Left ventricle myocardium inferior (tissue), 1 donor: Measurements from ENCODE around the gene ANKRD44. TPM values are rescaled to one million over a fixed set of nuclear protein-coding genes. Genes with fewer than 3 reads are reported as not detected.

Source experiments
- DNase-seq: peaks from one replicate; pipeline ENCODE4 v3.0.0-alpha.2; 2020
- H3K27ac ChIP-seq: fragments of 200-600 bp; replicated peaks from 2 replicates; pipeline ENCODE4 v1.8.0; 2021
- H3K27me3 ChIP-seq: fragments of 200-600 bp; 2 replicates; pipeline ENCODE4 v1.8.0; 2021; ENCODE audit warnings: low read depth
- H3K36me3 ChIP-seq: fragments of 200-600 bp; 2 replicates; pipeline ENCODE4 v1.8.0; 2021
- H3K4me1 ChIP-seq: fragments of 200-600 bp; 2 replicates; pipeline ENCODE4 v1.8.0; 2021
- H3K4me3 ChIP-seq: fragments of 200-600 bp; 2 replicates; pipeline ENCODE4 v1.8.0; 2021; ENCODE audit warnings: mild to moderate bottlenecking, moderate library complexity
- H3K9me3 ChIP-seq: fragments of 200-600 bp; replicated peaks from 2 replicates; pipeline ENCODE4 v1.8.0; 2021
- CTCF ChIP-seq: fragments of 200-600 bp; IDR thresholded peaks from 2 replicates; pipeline ENCODE4 v1.8.0; 2021; ENCODE audit warnings: antibody characterized with exemption, mild to moderate bottlenecking, borderline replicate concordance
- intact Hi-C: fragments of 100-400 bp; cut with micrococcal nuclease; formaldehyde crosslinking; loops from one replicate; pipeline ENCODE4 v1.11.0; 2022
- total RNA-seq: library from RNA; stranded (reverse); fragmentation: NEBNext Ultra II Directional; extraction: Animal tissue kit (Norgen Biotek cat#: 25700); gene quantifications from one replicate; pipeline ENCODE4 v1.2.1, GENCODE V29; 2021
- donor health status: DM: no; HTN: yes; CAD: no; lungs with severe emphysema.

The ANKRD44 gene
- total RNA-seq, 1 donor from 2014 or later, result 7.1 TPM

- TF ChIP-seq CTCF, result no peak
- H3K27ac ChIP-seq, result no peak overlapping the region
- H3K27me3 ChIP-seq, result no peaks in the 10 kb centered on the region
- H3K9me3 ChIP-seq, result no peaks in the 10 kb centered on the region
- intact Hi-C loops, result no loop called here
- no peaks in the 10 kb centered on the region for H3K36me3 ChIP-seq
- DNase-seq, result no peak
- H3K4me3 ChIP-seq, result no peak overlapping the region
- H3K4me1 ChIP-seq, result peaks cover 9% of the 10 kb centered on the region
Observed at GRCh38 chr2:197090742-197091367, 219.7 kb downstream of the ANKRD44 start.

GRCh38 chr2:197089655-197090054 is 220.9 kb downstream of the ANKRD44 start:
- no peak for DNase-seq
- Histone ChIP-seq H3K36me3 (no peaks in the 10 kb centered on the region), H3K4me1 (peaks cover 10% of the 10 kb centered on the region), H3K27ac (no peak overlapping the region), H3K9me3 (no peaks in the 10 kb centered on the region), H3K4me3 (no peak overlapping the region), H3K27me3 (no peaks in the 10 kb centered on the region)
- TF ChIP-seq CTCF, result no peak
- intact Hi-C loops, result no loop called here

GRCh38 chr2:197088694-197089093 is 221.9 kb downstream of the ANKRD44 start:
- no peak for TF ChIP-seq CTCF
- no peaks in the 10 kb centered on the region for H3K9me3 ChIP-seq
- H3K27me3 ChIP-seq, result no peaks in the 10 kb centered on the region
- H3K27ac ChIP-seq, result peak overlapping the region; percentile 30
- H3K4me1 ChIP-seq, result peaks cover 10% of the 10 kb centered on the region
- intact Hi-C loops, result no loop called here
- H3K36me3 ChIP-seq, result no peaks in the 10 kb centered on the region
- H3K4me3 ChIP-seq, result no peak overlapping the region
- DNase-seq, result no peak

GRCh38 chr2:197086500-197086899 is 224.1 kb downstream of the ANKRD44 start:
- Histone ChIP-seq H3K4me3 (no peak overlapping the region), H3K27me3 (no peaks in the 10 kb centered on the region), H3K27ac (no peak overlapping the region), H3K4me1 (peaks cover 10% of the 10 kb centered on the region), H3K9me3 (no peaks in the 10 kb centered on the region), H3K36me3 (peaks cover 3% of the 10 kb centered on the region)
- intact Hi-C loops, result no loop called here
- no peak for DNase-seq
- no peak for TF ChIP-seq CTCF

- no peak for TF ChIP-seq CTCF
- DNase-seq, result no peak
- intact Hi-C loops, result no loop called here
Observed at GRCh38 chr2:197085665-197086064, 224.9 kb downstream of the ANKRD44 start.

GRCh38 chr2:197081294-197081693 is 229.3 kb downstream of the ANKRD44 start:
- intact Hi-C loops, result no loop called here
- Histone ChIP-seq H3K27ac (peak overlapping the region; percentile 41), H3K36me3 (peaks cover 9% of the 10 kb centered on the region)

More at GRCh38 chr2:197085665-197086064, 224.9 kb downstream of the ANKRD44 start:
- Histone ChIP-seq H3K4me1 (peaks cover 14% of the 10 kb centered on the region), H3K4me3 (no peak overlapping the region), H3K27me3 (no peaks in the 10 kb centered on the region), H3K9me3 (no peaks in the 10 kb centered on the region), H3K36me3 (peaks cover 3% of the 10 kb centered on the region), H3K27ac (no peak overlapping the region)

More at GRCh38 chr2:197081294-197081693, 229.3 kb downstream of the ANKRD44 start:
- DNase-seq, result no peak
- Histone ChIP-seq H3K9me3 (no peaks in the 10 kb centered on the region), H3K4me3 (no peak overlapping the region), H3K4me1 (peaks cover 25% of the 10 kb centered on the region), H3K27me3 (no peaks in the 10 kb centered on the region)
- no peak for TF ChIP-seq CTCF
